DOHH2 (cell line): ENCODE measurements around the gene CTPS1.

Source experiments
- H3F3A ChIP-seq: fragments of 200-600 bp; sonication (generic), shearing (Covaris generic); 2 replicates; pipeline ENCODE4 v1.6.0; 2016; ENCODE audit warnings: antibody characterized with exemption, mild to moderate bottlenecking; ENCODE audit not compliant: control insufficient read depth, insufficient read depth
- H3K27ac ChIP-seq: fragments of 200-600 bp; sonication (generic); 2 replicates; pipeline ENCODE4 v1.5.1; 2014; ENCODE audit warnings: low read depth, mild to moderate bottlenecking, low read length, moderate library complexity
- H3K27me3 ChIP-seq: fragments of 200-600 bp; sonication (generic); 2 replicates; pipeline ENCODE4 v1.6.1; 2014; ENCODE audit warnings: mild to moderate bottlenecking, low read length, mixed read lengths; ENCODE audit not compliant: control insufficient read depth
- H3K36me3 ChIP-seq: fragments of 200-600 bp; sonication (generic); 2 replicates; pipeline ENCODE4 v1.6.1; 2014; ENCODE audit warnings: mild to moderate bottlenecking, low read length, moderate library complexity, mixed read lengths; ENCODE audit not compliant: control insufficient read depth
- H3K4me1 ChIP-seq: fragments of 200-600 bp; sonication (generic); 2 replicates; pipeline ENCODE4 v1.6.1; 2014; ENCODE audit warnings: mild to moderate bottlenecking, low read length, mixed read lengths; ENCODE audit not compliant: control insufficient read depth
- H3K4me2 ChIP-seq: fragments of 200-600 bp; sonication (generic); 2 replicates; pipeline ENCODE4 v1.6.0; 2014; ENCODE audit warnings: mild to moderate bottlenecking, low read length, moderate library complexity
- H3K4me3 ChIP-seq: fragments of 200-600 bp; sonication (generic); 2 replicates; pipeline ENCODE4 v1.5.1; 2014; ENCODE audit warnings: mild to moderate bottlenecking, low read length, mixed read lengths
- H3K79me2 ChIP-seq: fragments of 200-600 bp; sonication (generic); 2 replicates; pipeline ENCODE4 v1.6.1; 2014; ENCODE audit warnings: mild to moderate bottlenecking, low read length, mixed read lengths; ENCODE audit not compliant: control insufficient read depth
- H3K9me2 ChIP-seq: fragments of 200-600 bp; sonication (generic); replicated peaks from 2 replicates; pipeline ENCODE4 v1.6.1; 2014; ENCODE audit warnings: mild to moderate bottlenecking, low read length, mixed read lengths; ENCODE audit not compliant: control insufficient read depth
- H3K9me3 ChIP-seq: fragments of 200-600 bp; sonication (generic); 2 replicates; pipeline ENCODE4 v1.6.1; 2014; ENCODE audit warnings: antibody characterized with exemption, low read length, mixed read lengths; ENCODE audit not compliant: control insufficient read depth, insufficient read depth
- H4K20me1 ChIP-seq: fragments of 200-600 bp; sonication (generic); 2 replicates; pipeline ENCODE4 v1.6.0; 2014; ENCODE audit warnings: low read depth, mild to moderate bottlenecking, antibody characterized with exemption, low read length, moderate library complexity; ENCODE audit not compliant: control insufficient read depth, insufficient read depth
- CTCF ChIP-seq: fragments of 200-600 bp; sonication (generic); IDR thresholded peaks from one replicate; pipeline ENCODE4 v1.5.1; 2014; ENCODE audit warnings: antibody characterized with exemption, mild to moderate bottlenecking, low read depth, low read length; ENCODE audit not compliant: poor library complexity, severe bottlenecking
- EZH2phosphoT487 ChIP-seq: fragments of 200-600 bp; sonication (generic); IDR thresholded peaks from 2 replicates; pipeline ENCODE4 v1.6.1; 2017; ENCODE audit warnings: borderline replicate concordance, mild to moderate bottlenecking, antibody characterized with exemption, low read length, moderate library complexity, mixed read lengths

The CTPS1 gene

DNA sequence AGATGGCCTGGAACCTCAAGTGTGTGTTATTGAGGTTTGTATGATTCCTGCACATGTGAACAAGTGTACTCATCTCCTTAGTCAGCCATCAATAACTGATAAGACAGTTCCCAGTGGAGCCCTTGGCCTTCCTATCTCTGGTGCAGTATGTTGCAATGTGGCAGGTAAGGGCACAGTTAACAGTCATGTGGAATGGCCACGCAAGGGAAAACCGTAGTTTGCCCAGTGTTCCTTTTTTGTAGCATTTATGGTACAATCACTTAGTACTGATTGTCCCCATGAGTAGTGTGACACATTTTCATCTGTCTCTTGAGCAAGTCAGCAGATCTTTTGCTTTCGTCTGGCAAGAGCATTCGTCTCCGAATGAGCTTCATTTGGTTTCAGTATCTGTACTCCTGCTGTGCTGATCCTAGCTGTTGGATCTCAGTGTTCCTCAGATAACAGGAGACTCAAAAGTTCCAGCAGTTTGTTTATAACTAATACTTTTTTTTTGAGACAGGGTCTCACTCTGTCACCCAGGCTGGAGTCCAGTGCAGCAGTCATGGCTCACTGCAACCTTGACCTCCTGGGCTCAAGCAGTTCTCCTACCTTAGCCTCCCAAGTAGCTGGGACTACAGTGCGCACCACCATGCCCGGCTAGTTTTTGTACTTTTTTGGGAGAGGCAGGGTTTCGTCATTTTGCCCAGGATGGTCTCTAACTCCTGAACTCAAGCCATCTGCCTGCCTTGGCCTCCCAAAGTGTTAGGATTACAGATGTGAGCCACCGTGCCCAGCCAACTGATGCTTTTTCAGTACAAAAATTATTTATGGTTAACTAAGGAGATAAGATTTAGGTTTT is 8.2 kb downstream of the CTPS1 start:
- peaks cover 91% of the 10 kb centered on the region for H3K79me2 ChIP-seq
- TF ChIP-seq CTCF (no peak), EZH2phosphoT487 (no peak)
- H3K27me3 ChIP-seq, result no peaks in the 10 kb centered on the region
- no peak overlapping the region for H3K4me2 ChIP-seq
- peaks cover 28% of the 10 kb centered on the region; the same call in 1 of the 2 replicates for H4K20me1 ChIP-seq
- H3K9me3 ChIP-seq, result no peaks in the 10 kb centered on the region
- peaks cover 98% of the 10 kb centered on the region for H3K36me3 ChIP-seq
- no peaks in the 10 kb centered on the region for H3K9me2 ChIP-seq
- no peaks in the 10 kb centered on the region for H3F3A ChIP-seq
- no peak overlapping the region for H3K4me3 ChIP-seq
- no peak overlapping the region for H3K27ac ChIP-seq
- peaks cover 3% of the 10 kb centered on the region for H3K4me1 ChIP-seq

- H3F3A ChIP-seq, result no peaks in the 10 kb centered on the region
- no peak overlapping the region for H3K4me2 ChIP-seq
- peaks cover 89% of the 10 kb centered on the region for H3K79me2 ChIP-seq
- no peaks in the 10 kb centered on the region for H3K4me1 ChIP-seq
- peaks cover 28% of the 10 kb centered on the region; the same call in 1 of the 2 replicates for H4K20me1 ChIP-seq
- peaks cover 98% of the 10 kb centered on the region for H3K36me3 ChIP-seq
- no peaks in the 10 kb centered on the region for H3K9me3 ChIP-seq
- H3K27ac ChIP-seq, result no peak overlapping the region
- TF ChIP-seq CTCF (no peak), EZH2phosphoT487 (no peak)
- H3K9me2 ChIP-seq, result no peaks in the 10 kb centered on the region
- H3K4me3 ChIP-seq, result no peak overlapping the region
- H3K27me3 ChIP-seq, result no peaks in the 10 kb centered on the region
These were observed 8.8 kb downstream of the CTPS1 start for GRCh38 chr1:40988280-40988679.

- no peaks in the 10 kb centered on the region for H3K9me3 ChIP-seq
- H3K9me2 ChIP-seq, result no peaks in the 10 kb centered on the region
- no peaks in the 10 kb centered on the region for H3F3A ChIP-seq
- peaks cover 98% of the 10 kb centered on the region for H3K36me3 ChIP-seq
- H3K4me2 ChIP-seq, result no peak overlapping the region
- H3K4me1 ChIP-seq, result no peaks in the 10 kb centered on the region
- H3K27me3 ChIP-seq, result no peaks in the 10 kb centered on the region
- no peak overlapping the region for H3K27ac ChIP-seq
- TF ChIP-seq EZH2phosphoT487, result no peak
- no peak for TF ChIP-seq CTCF
- H3K4me3 ChIP-seq, result no peak overlapping the region
- H3K79me2 ChIP-seq, result peaks cover 83% of the 10 kb centered on the region
- peaks cover 25% of the 10 kb centered on the region; the same call in 1 of the 2 replicates for H4K20me1 ChIP-seq
These were observed 9.6 kb downstream of the CTPS1 start for GRCh38 chr1:40989066-40989465.
